GM23338 (cell line): ENCODE data around the gene VSTM5. TPM values are rescaled to one million over a fixed set of nuclear protein-coding genes. Genes with fewer than 3 reads are reported as not detected.

Source experiments
- ATAC-seq: fragments of 200-7000 bp; cut with Tn5 transposase; 3 replicates; pipeline ENCODE4 v1.9.1; 2020
- DNase-seq: peaks from one replicate; pipeline ENCODE4 v3.0.0-alpha.2; 2015; ENCODE audit warnings: low spot score
- H2AFZ ChIP-seq: fragments of 200-600 bp; sonication (generic); 2 replicates; pipeline ENCODE4 v1.8.0; 2016; ENCODE audit warnings: antibody characterized with exemption, mild to moderate bottlenecking, moderate library complexity
- H3F3A ChIP-seq: fragments of 200-600 bp; sonication (generic); replicated peaks from 2 replicates; pipeline ENCODE4 v1.8.0; 2017; ENCODE audit warnings: antibody characterized with exemption, mixed run types, low read depth
- H3K27ac ChIP-seq: fragments of 200-600 bp; sonication (generic); 2 replicates; pipeline ENCODE4 v1.6.1; 2016; ENCODE audit warnings: low read depth
- H3K27me3 ChIP-seq: fragments of 200-600 bp; sonication (generic); 2 replicates; pipeline ENCODE4 v1.8.0; 2016; ENCODE audit warnings: mild to moderate bottlenecking, mixed run types, moderate library complexity; ENCODE audit not compliant: insufficient read depth
- H3K36me3 ChIP-seq: fragments of 200-600 bp; sonication (generic); 2 replicates; pipeline ENCODE4 v1.8.0; 2016; ENCODE audit warnings: mild to moderate bottlenecking; ENCODE audit not compliant: insufficient read depth
- H3K4me1 ChIP-seq: fragments of 200-600 bp; sonication (generic); 2 replicates; pipeline ENCODE4 v1.8.0; 2016; ENCODE audit warnings: mild to moderate bottlenecking, moderate library complexity; ENCODE audit not compliant: insufficient read depth
- H3K4me2 ChIP-seq: fragments of 200-600 bp; sonication (generic); 2 replicates; pipeline ENCODE4 v1.7.1; 2017; ENCODE audit warnings: mixed run types
- H3K4me3 ChIP-seq: fragments of 200-600 bp; sonication (generic); 2 replicates; pipeline ENCODE4 v1.6.1; 2016; ENCODE audit warnings: mixed run types
- H3K79me2 ChIP-seq: fragments of 200-600 bp; sonication (generic); replicated peaks from 2 replicates; pipeline ENCODE4 v1.8.0; 2017; ENCODE audit warnings: mild to moderate bottlenecking; ENCODE audit not compliant: insufficient read depth
- H3K9me2 ChIP-seq: fragments of 200-600 bp; sonication (generic); 2 replicates; pipeline ENCODE4 v1.8.0; 2017; ENCODE audit not compliant: insufficient read depth
- H4K20me1 ChIP-seq: fragments of 200-600 bp; sonication (generic); replicated peaks from 2 replicates; pipeline ENCODE4 v1.8.0; 2017; ENCODE audit warnings: mild to moderate bottlenecking; ENCODE audit not compliant: insufficient read depth
- H3K27ac Mint-ChIP-seq: 2 replicates; pipeline ENCODE4 v1.8.0; 2020; ENCODE audit warnings: inconsistent platforms, mild to moderate bottlenecking, moderate library complexity, mixed read lengths
- H3K27me3 Mint-ChIP-seq: 3 replicates; pipeline ENCODE4 v1.8.0; 2022; ENCODE audit warnings: low read depth, mild to moderate bottlenecking, moderate library complexity, mixed read lengths, inconsistent platforms; ENCODE audit not compliant: insufficient read depth, poor library complexity
- H3K36me3 Mint-ChIP-seq: 3 replicates; pipeline ENCODE4 v1.8.0; 2021; ENCODE audit warnings: low read depth, mild to moderate bottlenecking, inconsistent platforms, moderate library complexity, mixed read lengths
- H3K4me1 Mint-ChIP-seq: 3 replicates; pipeline ENCODE4 v1.8.0; 2020; ENCODE audit warnings: mild to moderate bottlenecking, inconsistent platforms, mixed read lengths
- H3K4me3 Mint-ChIP-seq: 3 replicates; pipeline ENCODE4 v1.8.0; 2021; ENCODE audit warnings: moderate library complexity, mild to moderate bottlenecking, inconsistent platforms, mixed read lengths
- H3K9me3 Mint-ChIP-seq: 3 replicates; pipeline ENCODE4 v1.8.0; 2020; ENCODE audit warnings: moderate library complexity, mild to moderate bottlenecking, inconsistent platforms, mixed read lengths
- CREB1 ChIP-seq: fragments of 250-450 bp; sonication (Bioruptor Pico); IDR thresholded peaks from 2 replicates; pipeline ENCODE4 v1.5.0; 2020; ENCODE audit warnings: low read depth, mild to moderate bottlenecking, moderate library complexity
- EZH2phosphoT487 ChIP-seq: fragments of 200-600 bp; sonication (generic); IDR thresholded peaks from one replicate; pipeline ENCODE4 v1.8.1; 2018; ENCODE audit warnings: antibody characterized with exemption; ENCODE audit not compliant: unreplicated experiment
- NANOG ChIP-seq: IDR thresholded peaks from 2 replicates; pipeline ENCODE4 v1.6.1; 2016; ENCODE audit warnings: antibody characterized with exemption, borderline replicate concordance
- ZNF114 ChIP-seq: fragments of 250-450 bp; sonication (Bioruptor Pico); IDR thresholded peaks from 2 replicates; pipeline ENCODE4 v1.5.0; 2020; ENCODE audit warnings: mild to moderate bottlenecking, moderate library complexity
- ZNF331 ChIP-seq: fragments of 250-450 bp; sonication (Bioruptor Pico); IDR thresholded peaks from 2 replicates; pipeline ENCODE4 v1.5.0; 2020; ENCODE audit warnings: low read depth, mild to moderate bottlenecking, moderate library complexity
- polyA plus RNA-seq: library from polyadenylated mRNA; unstranded; fragments of >200 nt; fragmentation: Nextera tagmentation; extraction: Ambion mirVana; gene quantifications from 2 replicates; pipeline ENCODE4 v1.2.1, GENCODE V29; 2016
- total RNA-seq: library from RNA; depleted of rRNA; stranded (reverse); fragments of >200 nt; shearing (Covaris generic); gene quantifications from 2 replicates; pipeline ENCODE4 v1.2.3, GENCODE V29; 2014
- TF ChIP-seq, protein P1 (sequence below): IDR thresholded peaks from 2 replicates; pipeline ENCODE4 v1.6.1; 2016; ENCODE audit warnings: antibody characterized with exemption
- TF ChIP-seq, protein P2 (sequence below): IDR thresholded peaks from one replicate; pipeline ENCODE4 v1.6.1; 2018; ENCODE audit warnings: antibody characterized with exemption; ENCODE audit not compliant: unreplicated experiment

Gene VSTM5
- total and polyA plus RNA-seq, 2 experiments from 2014 or later, result 0.21 to 0.66 TPM

DNA sequence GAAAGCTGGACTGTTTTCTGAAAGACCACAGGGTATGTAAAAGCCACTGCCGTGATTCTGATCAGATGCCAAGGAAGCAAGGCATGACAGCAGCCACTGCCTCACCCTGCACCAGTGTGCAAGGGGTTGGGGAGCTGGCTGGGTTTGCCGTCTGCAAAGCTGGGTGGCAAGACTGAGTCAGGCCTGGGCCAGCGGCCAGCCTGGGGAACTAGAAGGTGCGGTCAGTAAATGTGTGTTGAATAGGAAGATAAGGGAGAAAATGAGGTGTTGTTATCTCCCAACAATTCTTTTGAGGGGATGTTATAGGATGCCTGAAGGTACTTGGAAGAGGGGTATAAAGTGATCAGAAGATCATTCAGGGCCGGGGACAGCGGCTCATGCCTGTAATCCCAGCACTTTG lies 8.0 kb downstream of the VSTM5 start:
- Histone ChIP-seq H3K4me2 (no peak overlapping the region), H3K4me3 (no peak overlapping the region), H3K4me1 (no peaks in the 10 kb centered on the region), H2AFZ (no peak overlapping the region), H4K20me1 (no peaks in the 10 kb centered on the region), H3K27me3 (no peaks in the 10 kb centered on the region), H3K36me3 (no peaks in the 10 kb centered on the region), H3K79me2 (no peaks in the 10 kb centered on the region), H3K9me2 (no peaks in the 10 kb centered on the region), H3K27ac (no peak overlapping the region), H3F3A (no peaks in the 10 kb centered on the region)
- Mint-ChIP-seq H3K4me1 (peaks cover 2% of the 10 kb centered on the region; the same call in 1 of the 3 replicates), H3K36me3 (no peaks in the 10 kb centered on the region), H3K27ac (no peak overlapping the region), H3K9me3 (no peaks in the 10 kb centered on the region), H3K4me3 (no peak overlapping the region), H3K27me3 (peaks cover 8% of the 10 kb centered on the region)
- TF ChIP-seq, protein P1, sequence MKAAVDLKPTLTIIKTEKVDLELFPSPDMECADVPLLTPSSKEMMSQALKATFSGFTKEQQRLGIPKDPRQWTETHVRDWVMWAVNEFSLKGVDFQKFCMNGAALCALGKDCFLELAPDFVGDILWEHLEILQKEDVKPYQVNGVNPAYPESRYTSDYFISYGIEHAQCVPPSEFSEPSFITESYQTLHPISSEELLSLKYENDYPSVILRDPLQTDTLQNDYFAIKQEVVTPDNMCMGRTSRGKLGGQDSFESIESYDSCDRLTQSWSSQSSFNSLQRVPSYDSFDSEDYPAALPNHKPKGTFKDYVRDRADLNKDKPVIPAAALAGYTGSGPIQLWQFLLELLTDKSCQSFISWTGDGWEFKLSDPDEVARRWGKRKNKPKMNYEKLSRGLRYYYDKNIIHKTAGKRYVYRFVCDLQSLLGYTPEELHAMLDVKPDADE, result no peak
- TF ChIP-seq ZNF331 (CRISPR knock-in tag) (no peak), ZNF114 (CRISPR knock-in tag) (no peak)
- no peak for ATAC-seq
- no peak for DNase-seq

DNA sequence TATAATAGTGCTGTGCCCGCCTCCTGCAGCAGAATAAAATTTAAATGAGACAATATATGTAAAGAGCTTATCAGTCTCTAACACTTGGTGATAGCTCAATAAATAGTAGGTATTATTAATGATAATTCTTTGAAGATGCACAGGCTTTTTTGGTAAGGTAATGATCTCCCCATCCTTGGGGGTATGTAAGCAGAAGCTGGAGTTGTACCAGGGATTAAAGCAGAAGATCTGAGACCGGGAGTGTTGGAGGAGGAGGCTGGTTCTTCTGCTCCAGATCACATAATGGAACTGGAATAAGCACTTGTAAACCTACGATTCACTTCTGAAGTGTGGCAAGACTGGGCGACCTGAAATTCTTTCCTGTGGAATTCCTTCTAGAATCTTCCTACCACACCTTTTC lies 8.4 kb downstream of the VSTM5 start:
- H3K79me2 ChIP-seq, result no peaks in the 10 kb centered on the region
- no peak overlapping the region for H3K4me3 ChIP-seq
- no peak overlapping the region for H3K27ac ChIP-seq
- Mint-ChIP-seq H3K27me3 (peaks cover 8% of the 10 kb centered on the region), H3K4me1 (peaks cover 2% of the 10 kb centered on the region; the same call in 1 of the 3 replicates), H3K36me3 (no peaks in the 10 kb centered on the region), H3K9me3 (no peaks in the 10 kb centered on the region), H3K27ac (no peak overlapping the region), H3K4me3 (no peak overlapping the region; the same call in 2 of the 3 replicates)
- ATAC-seq (no peak), DNase-seq (no peak)
- no peaks in the 10 kb centered on the region for H3K27me3 ChIP-seq
- TF ChIP-seq NANOG, result no peak
- TF ChIP-seq CREB1 (CRISPR knock-in tag), result no peak
- TF ChIP-seq, protein P1, result no peak
- TF ChIP-seq EZH2phosphoT487, result no peak
- H3K4me1 ChIP-seq, result no peaks in the 10 kb centered on the region
- no peaks in the 10 kb centered on the region for H3K9me2 ChIP-seq
- no peak overlapping the region for H3K4me2 ChIP-seq
- no peaks in the 10 kb centered on the region for H3F3A ChIP-seq
- H4K20me1 ChIP-seq, result no peaks in the 10 kb centered on the region
- no peaks in the 10 kb centered on the region for H3K36me3 ChIP-seq
- H2AFZ ChIP-seq, result no peak overlapping the region

DNA sequence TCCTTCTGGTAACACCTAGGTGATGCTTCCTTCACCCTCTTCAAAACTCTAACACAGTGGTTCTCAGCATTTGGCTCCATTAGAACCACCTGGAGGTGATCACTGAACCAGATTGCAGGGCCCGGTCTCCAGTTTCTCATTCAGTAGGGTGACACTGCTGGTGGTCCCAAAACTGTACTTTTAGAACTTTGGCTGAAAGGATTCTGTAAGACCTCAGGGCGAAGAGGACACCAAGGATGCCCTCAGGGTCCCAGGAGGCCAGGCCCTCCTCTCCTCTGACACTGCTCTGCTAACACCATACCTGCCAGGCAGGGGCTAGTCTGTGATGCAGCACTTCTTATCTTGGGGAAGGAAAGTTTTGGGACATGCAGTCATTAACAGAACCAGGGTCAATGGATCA lies 9.0 kb downstream of the VSTM5 start:
- no peaks in the 10 kb centered on the region for H3K4me1 ChIP-seq
- Mint-ChIP-seq H3K27me3 (peaks cover 8% of the 10 kb centered on the region), H3K9me3 (no peaks in the 10 kb centered on the region), H3K27ac (no peak overlapping the region), H3K4me1 (peaks cover 2% of the 10 kb centered on the region; the same call in 1 of the 3 replicates), H3K36me3 (no peaks in the 10 kb centered on the region), H3K4me3 (no peak overlapping the region)
- H3K4me2 ChIP-seq, result no peak overlapping the region
- H3K27ac ChIP-seq, result no peak overlapping the region
- H3K4me3 ChIP-seq, result no peak overlapping the region
- H3K27me3 ChIP-seq, result no peaks in the 10 kb centered on the region
- no peaks in the 10 kb centered on the region for H4K20me1 ChIP-seq
- H3K79me2 ChIP-seq, result no peaks in the 10 kb centered on the region
- H2AFZ ChIP-seq, result no peak overlapping the region
- DNase-seq, result no peak
- no peaks in the 10 kb centered on the region for H3K9me2 ChIP-seq
- no peak for ATAC-seq
- H3K36me3 ChIP-seq, result no peaks in the 10 kb centered on the region
- H3F3A ChIP-seq, result no peaks in the 10 kb centered on the region
- no peak for TF ChIP-seq NANOG
- TF ChIP-seq, protein P2, sequence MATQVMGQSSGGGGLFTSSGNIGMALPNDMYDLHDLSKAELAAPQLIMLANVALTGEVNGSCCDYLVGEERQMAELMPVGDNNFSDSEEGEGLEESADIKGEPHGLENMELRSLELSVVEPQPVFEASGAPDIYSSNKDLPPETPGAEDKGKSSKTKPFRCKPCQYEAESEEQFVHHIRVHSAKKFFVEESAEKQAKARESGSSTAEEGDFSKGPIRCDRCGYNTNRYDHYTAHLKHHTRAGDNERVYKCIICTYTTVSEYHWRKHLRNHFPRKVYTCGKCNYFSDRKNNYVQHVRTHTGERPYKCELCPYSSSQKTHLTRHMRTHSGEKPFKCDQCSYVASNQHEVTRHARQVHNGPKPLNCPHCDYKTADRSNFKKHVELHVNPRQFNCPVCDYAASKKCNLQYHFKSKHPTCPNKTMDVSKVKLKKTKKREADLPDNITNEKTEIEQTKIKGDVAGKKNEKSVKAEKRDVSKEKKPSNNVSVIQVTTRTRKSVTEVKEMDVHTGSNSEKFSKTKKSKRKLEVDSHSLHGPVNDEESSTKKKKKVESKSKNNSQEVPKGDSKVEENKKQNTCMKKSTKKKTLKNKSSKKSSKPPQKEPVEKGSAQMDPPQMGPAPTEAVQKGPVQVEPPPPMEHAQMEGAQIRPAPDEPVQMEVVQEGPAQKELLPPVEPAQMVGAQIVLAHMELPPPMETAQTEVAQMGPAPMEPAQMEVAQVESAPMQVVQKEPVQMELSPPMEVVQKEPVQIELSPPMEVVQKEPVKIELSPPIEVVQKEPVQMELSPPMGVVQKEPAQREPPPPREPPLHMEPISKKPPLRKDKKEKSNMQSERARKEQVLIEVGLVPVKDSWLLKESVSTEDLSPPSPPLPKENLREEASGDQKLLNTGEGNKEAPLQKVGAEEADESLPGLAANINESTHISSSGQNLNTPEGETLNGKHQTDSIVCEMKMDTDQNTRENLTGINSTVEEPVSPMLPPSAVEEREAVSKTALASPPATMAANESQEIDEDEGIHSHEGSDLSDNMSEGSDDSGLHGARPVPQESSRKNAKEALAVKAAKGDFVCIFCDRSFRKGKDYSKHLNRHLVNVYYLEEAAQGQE, result no peak
